Measurements from ENCODE around the gene LOXL1.

DNA sequence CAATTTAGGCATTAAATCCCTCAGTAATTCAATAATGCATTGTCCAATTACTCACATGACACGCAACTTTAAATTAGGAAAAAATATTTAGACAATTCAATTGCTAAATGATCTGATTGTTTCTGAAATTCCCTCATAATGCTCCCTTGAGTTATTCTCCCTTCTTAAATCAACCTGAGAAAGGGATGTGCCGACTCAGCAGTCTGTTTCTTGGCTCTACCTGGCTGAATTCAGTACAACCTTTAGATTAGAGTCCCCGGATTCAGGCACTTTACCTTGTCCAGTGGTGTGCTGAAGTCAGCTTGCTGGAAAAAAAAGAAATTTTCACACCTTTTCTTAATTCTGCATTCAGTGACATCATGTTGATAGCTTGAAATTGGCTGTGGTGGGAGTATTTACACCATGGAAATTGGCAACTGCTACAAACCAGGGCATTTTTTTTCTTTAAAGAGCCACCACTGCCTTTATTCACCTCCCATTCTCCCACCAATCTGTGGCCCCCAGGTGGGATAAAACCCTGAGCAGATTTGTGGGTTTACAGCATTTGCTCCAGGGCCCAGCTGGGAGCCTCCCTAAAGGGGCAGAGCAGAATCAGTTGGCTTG lies 20.9 kb upstream of the LOXL1 start:
- no peak for TF ChIP-seq EP300 (IDR thresholded peaks at IDR 0.05; ENCODE audit: borderline replicate concordance)
- TF ChIP-seq CREB1 (IDR thresholded peaks at IDR 0.05; ENCODE audit: low read depth) = no peak
- no peak for TF ChIP-seq FOXM1 (IDR thresholded peaks at IDR 0.05; ENCODE audit: borderline replicate concordance, low read depth)
- TF ChIP-seq, protein P1, sequence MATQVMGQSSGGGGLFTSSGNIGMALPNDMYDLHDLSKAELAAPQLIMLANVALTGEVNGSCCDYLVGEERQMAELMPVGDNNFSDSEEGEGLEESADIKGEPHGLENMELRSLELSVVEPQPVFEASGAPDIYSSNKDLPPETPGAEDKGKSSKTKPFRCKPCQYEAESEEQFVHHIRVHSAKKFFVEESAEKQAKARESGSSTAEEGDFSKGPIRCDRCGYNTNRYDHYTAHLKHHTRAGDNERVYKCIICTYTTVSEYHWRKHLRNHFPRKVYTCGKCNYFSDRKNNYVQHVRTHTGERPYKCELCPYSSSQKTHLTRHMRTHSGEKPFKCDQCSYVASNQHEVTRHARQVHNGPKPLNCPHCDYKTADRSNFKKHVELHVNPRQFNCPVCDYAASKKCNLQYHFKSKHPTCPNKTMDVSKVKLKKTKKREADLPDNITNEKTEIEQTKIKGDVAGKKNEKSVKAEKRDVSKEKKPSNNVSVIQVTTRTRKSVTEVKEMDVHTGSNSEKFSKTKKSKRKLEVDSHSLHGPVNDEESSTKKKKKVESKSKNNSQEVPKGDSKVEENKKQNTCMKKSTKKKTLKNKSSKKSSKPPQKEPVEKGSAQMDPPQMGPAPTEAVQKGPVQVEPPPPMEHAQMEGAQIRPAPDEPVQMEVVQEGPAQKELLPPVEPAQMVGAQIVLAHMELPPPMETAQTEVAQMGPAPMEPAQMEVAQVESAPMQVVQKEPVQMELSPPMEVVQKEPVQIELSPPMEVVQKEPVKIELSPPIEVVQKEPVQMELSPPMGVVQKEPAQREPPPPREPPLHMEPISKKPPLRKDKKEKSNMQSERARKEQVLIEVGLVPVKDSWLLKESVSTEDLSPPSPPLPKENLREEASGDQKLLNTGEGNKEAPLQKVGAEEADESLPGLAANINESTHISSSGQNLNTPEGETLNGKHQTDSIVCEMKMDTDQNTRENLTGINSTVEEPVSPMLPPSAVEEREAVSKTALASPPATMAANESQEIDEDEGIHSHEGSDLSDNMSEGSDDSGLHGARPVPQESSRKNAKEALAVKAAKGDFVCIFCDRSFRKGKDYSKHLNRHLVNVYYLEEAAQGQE (IDR thresholded peaks at IDR 0.05; ENCODE audit: low read depth) = no peak
- TF ChIP-seq EGR1 (IDR thresholded peaks at IDR 0.05) = no peak
- no peak for TF ChIP-seq CEBPB (IDR thresholded peaks at IDR 0.05)
